HL-60/S4 treated with phorbol 12-myristate 13-acetate at 8.2 ng/mL for 4 days and 3 days (cell line): ENCODE data around the gene TRIM66.

Experiments used
- in situ Hi-C: fragments of 300-500 bp; cut with MboI; formaldehyde crosslinking; loops from 2 replicates; pipeline ENCODE4 v1.15.0; 2022; ENCODE audit warnings: low sequenced_read_pairs

TRIM66 gene

GRCh38 chr11:8614497-8614896, 68.0 kb downstream of the TRIM66 start:
- in situ Hi-C loops = no loop called here

DNA sequence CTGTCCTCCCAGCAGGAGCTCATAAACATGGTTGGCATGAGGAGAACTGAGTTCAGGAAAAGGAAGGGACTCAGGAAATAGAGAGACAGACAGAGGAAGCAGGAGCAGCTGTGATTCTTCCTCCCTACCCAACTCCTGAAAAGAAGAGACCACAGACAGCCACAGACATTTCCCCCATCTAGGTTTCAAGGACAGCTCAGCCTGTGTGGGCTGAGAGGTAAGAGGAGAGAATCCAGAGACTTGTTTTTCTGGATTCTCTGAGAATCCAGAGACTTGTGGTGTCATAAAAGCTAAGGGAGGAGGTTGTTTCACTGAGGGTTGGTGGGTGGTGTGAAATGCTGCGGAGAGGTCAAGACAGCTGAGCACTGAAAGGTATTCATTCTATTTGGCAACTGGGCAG, 69.4 kb downstream of the TRIM66 start:
- in situ Hi-C loops = no loop called here

DNA sequence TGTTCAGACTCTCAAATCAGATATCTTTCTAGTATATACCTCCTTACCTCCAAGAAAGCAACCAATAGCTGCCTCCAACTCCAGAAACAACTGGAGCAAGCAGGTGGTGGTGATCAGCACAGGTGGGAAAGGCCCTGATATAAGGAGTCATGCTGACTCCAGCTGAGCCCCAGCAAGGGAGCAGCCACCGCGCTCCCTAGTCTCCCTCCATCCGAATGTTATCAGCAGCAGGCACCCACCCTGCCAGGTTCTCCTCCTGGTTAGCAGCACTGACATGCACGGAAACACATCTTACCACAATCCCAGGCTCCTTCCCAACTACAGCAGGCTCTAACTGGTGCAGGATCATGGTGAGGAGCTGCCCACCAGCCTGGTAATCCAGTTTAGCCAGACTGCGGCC, 69.9 kb downstream of the TRIM66 start:
- in situ Hi-C loops = no loop called here

DNA sequence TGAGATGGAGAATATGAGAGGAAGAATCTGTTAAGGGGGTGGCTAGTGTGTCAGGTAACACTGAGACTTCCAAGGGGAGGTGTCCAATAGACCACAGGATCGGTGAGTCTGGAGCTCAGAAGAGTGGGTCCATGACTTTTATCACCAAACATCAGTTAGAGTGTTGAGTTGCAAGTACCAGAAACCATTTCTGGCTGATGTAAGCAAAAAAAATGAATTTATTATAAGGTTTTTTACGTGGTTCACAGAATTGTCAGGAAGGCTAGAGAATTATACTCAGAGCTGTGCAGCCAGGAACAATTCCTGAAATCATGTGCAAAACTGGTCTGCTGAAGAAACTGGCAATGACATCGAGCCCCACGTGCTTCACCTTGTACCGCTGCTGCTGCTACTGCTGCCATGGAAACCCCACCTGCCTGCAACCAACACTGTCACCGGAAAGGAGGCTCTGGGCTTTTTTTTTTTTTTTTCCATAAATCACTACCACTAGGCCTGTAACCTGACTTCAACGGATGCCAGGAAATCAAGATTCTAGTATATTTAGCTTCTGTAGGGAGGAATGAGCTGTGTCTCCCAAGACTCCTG, 71.8 kb downstream of the TRIM66 start:
- in situ Hi-C loops = no loop called here

DNA sequence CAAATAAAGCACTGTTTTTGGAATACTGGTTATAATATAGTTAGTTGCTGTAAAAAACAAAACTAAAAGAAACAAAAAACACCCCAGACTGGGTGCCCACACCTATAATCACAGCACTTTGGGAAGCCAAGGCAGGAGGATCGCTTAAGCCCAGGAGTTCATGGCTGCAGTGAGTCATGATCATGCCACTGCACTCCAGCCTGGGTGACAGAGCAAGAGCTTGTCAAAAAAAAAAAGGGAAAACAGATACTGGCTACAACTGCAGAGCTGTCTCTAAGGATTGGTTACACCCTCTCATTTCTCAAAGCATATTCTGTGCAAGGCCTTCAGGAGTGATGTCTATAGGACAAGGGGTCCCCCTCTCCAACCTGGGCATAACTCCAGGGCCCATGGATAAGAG, 73.8 kb downstream of the TRIM66 start:
- in situ Hi-C loops = no loop called here

GRCh38 chr11:8605971-8606563, 76.4 kb downstream of the TRIM66 start:
- in situ Hi-C loops = no loop called here

GRCh38 chr11:8604078-8604723, 78.3 kb downstream of the TRIM66 start:
- in situ Hi-C loops = no loop called here

GRCh38 chr11:8603696-8604077, 78.8 kb downstream of the TRIM66 start:
- in situ Hi-C loops = no loop called here

DNA sequence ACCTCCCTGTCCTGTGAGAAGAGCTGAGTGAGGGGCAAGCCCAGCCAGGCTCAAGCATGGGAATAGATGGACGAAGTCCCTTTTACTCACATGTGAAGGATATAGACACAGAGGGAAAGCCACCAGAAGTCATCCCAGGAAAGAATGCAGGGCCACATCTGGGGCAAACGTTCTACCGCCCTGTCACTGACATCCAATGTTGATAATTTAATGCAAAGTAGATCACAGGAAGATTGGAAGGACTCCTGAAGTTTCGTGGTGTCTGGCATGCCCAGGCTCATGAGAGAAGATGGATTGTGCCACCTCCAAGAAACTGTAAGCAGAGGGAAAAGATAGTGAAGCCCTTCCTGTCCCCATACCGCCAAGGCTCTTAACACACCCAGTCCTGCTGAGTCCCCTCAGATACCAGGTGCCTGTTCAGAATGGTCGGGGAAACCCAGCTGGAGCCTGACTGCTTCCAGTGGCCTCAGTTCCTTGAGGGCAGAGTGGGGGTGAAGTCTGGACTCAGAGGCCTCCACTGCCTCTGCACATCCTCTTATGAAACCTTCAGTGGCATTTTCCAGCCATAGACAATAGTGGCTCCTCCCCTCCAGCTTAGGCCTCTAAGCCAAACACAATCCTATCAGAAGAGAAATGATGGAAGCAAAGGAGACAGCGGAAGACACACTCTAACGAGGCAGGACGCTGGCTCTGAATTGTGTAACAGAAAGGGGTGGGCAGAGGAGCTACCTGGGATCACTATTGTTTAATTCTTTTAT, 80.9 kb downstream of the TRIM66 start:
- in situ Hi-C loops = no loop called here

DNA sequence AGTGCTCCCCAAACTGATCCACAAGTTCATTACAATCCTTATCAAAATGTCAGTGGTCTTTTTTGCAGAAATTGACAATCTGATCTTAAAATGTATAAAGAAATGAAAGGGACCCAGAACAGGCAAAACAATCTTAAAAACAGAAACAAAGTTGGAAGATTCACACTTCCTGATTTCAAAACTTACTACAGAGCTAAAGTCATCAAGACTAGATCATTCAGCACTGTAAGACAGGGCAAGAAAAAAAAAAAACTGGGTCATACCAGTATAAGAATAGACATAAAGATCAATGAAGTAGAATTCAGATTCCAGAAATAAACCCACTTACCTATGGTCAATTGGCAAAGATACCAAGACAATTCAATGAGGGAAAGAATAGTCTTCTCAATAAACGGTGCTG, 84.0 kb downstream of the TRIM66 start:
- in situ Hi-C loops = no loop called here

- in situ Hi-C loops = no loop called here
Measured at GRCh38 chr11:8597182-8597581, 85.3 kb downstream of the TRIM66 start.

GRCh38 chr11:8596504-8597046, 85.9 kb downstream of the TRIM66 start:
- in situ Hi-C loops = no loop called here

DNA sequence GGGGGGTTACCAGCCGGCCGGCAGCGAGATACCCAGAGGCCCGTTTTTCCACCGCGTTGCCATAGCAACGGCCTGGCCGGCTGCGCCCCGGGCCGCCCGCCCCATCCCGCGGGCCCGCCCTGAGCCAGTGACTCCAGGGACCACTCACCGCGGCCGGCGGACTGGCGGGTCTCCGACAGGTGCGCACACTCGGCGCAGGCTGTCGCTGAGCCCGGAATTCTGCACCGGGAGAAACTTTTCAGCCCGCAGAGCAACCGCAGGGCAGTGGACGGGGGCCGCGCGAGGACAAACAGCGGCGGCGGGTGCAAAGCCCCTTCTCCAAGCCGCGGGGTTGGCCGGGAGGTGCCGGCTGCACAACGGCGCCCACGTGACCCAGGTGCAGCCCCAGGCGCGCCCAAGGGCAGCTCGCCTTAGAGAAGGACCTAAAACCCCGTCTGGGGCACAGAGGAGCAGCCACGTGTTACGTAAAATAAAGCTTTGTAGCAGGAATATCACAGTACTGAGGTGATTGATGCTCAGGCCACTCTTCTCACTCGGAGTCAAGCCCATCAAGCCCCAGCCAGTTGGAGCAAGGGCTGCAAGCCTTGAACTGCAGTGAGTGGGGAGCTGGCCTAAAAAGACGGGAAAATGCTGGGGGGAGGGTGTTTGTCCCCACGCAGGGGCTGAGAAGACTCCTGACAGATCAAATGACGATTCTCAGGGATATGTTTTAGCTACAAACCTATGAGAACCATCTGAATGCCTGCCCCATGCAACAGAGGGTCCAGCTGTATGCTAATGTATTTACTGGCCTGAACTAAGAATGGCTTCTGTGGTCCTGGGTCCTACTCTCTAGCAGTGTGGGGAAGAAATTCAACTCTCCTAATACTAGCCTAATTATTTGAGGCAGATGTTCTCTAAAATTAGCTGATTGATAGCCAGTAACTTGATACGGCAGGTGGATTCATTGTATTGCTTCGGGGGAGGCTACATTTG, 88.2 kb downstream of the TRIM66 start, which contains the start of gene STK33:
Gene STK33, minus strand, starts transcription at position 294 of the 975 bp plus-strand sequence. CDS start 119,323 bp downstream, outside the sequence.
- in situ Hi-C loops = no loop called here

- in situ Hi-C loops = no loop called here
Measured at GRCh38 chr11:8593455-8593854, 89.0 kb downstream of the TRIM66 start.

GRCh38 chr11:8587915-8588314, 94.5 kb downstream of the TRIM66 start:
- in situ Hi-C loops = no loop called here

DNA sequence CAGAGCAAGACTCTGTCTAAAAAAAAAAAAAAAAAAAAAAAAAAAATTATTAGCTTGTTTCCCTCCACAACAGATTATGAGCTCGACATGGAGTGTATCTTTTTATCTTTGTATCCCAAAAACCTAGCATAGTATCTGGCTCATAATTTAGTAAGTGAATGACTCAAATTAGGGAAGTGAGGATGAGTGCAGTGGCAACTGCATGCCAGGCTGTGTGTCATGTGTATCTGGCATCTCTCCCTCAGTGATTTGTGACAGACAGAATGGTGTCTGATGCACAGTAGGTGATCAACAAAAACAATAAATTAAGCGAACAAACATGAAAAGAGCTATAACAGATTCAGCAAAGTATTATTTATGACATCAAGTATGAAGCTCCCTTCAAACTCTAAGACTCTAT, 95.7 kb downstream of the TRIM66 start:
- in situ Hi-C loops = no loop called here

GRCh38 chr11:8586184-8586583, 96.3 kb downstream of the TRIM66 start:
- in situ Hi-C loops = no loop called here

- in situ Hi-C loops = no loop called here
Measured at GRCh38 chr11:8584511-8584910, 98.0 kb downstream of the TRIM66 start.

GRCh38 chr11:8584082-8584481, 98.4 kb downstream of the TRIM66 start:
- in situ Hi-C loops = no loop called here

DNA sequence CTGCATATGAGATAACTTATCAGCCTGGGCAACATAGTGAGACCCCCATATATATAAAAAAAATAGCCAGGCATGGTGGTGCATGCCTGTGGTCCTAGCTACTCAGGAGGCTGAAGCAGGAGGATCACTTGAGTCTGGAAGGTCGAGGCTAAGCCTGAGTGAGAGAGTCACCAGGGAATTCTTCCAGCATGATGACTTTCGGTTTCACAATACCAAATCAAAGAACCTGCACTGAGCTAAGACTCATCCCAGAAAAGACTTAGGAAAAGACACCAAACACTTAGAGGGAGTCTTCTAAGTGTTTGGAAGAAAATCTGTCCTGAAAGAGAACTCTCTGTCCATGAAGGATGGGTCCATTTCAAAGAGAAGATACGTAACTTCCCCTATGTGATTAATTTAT, 101.2 kb downstream of the TRIM66 start:
- in situ Hi-C loops = no loop called here
